HG03575 (cell line): ENCODE measurements around the gene VPS29.
A peak's percentile ranks its signal among the peaks of the same experiment; 100 is the strongest.
"Not testable (repeated sequence)": the region's sequence is repeated elsewhere in the genome, so short reads cannot be mapped to it uniquely, and the experiment has no call there.

ENCODE experiments used
- ATAC-seq: cut with Tn5 transposase; IDR thresholded peaks from one replicate; pipeline ENCODE4 v1.9.1; 2021; ENCODE audit not compliant: unreplicated experiment, insufficient number of reproducible peaks, low FRiP score; ENCODE audit errors: extremely low read depth

The VPS29 gene

GRCh38 chr12:110501752-110502738 lies at the start of gene VPS29, which contains the start of gene RAD9B:
TSS of gene VPS29 (minus strand) at chr12:110502111. CDS start at chr12:110502051, 60 bp downstream.
TSS of gene RAD9B (plus strand) at chr12:110502331. CDS start at chr12:110502338, 7 bp downstream.
- ATAC-seq = peak; percentile 63

GRCh38 chr12:110550981-110551380 lies 49.1 kb upstream of the VPS29 start:
- no peak for ATAC-seq

GRCh38 chr12:110549716-110550115 lies 47.8 kb upstream of the VPS29 start:
- no peak for ATAC-seq

- no peak for ATAC-seq
These were observed 46.8 kb upstream of the VPS29 start for GRCh38 chr12:110548678-110549077.

GRCh38 chr12:110547090-110547489 lies 45.2 kb upstream of the VPS29 start:
- no peak for ATAC-seq

GRCh38 chr12:110546339-110546738 lies 44.4 kb upstream of the VPS29 start:
- no peak for ATAC-seq

GRCh38 chr12:110545812-110546211 lies 43.9 kb upstream of the VPS29 start:
- ATAC-seq = no peak

- ATAC-seq = not testable (repeated sequence)
These were observed 43.3 kb upstream of the VPS29 start for GRCh38 chr12:110545259-110545658.

GRCh38 chr12:110543965-110544364 lies 42.1 kb upstream of the VPS29 start:
- no peak for ATAC-seq

GRCh38 chr12:110543252-110543959 lies 41.5 kb upstream of the VPS29 start:
- ATAC-seq = no peak

- no peak for ATAC-seq
These were observed 38.1 kb upstream of the VPS29 start for GRCh38 chr12:110540048-110540447.

- no peak for ATAC-seq
These were observed 37.1 kb upstream of the VPS29 start for GRCh38 chr12:110538869-110539622.

GRCh38 chr12:110537605-110538409 lies 35.9 kb upstream of the VPS29 start:
- no peak for ATAC-seq

GRCh38 chr12:110536834-110537604 lies 35.1 kb upstream of the VPS29 start:
- ATAC-seq = no peak

- no peak for ATAC-seq
These were observed 32.9 kb upstream of the VPS29 start for GRCh38 chr12:110534811-110535210.

- no peak for ATAC-seq
These were observed 31.7 kb upstream of the VPS29 start for GRCh38 chr12:110533607-110534006.

GRCh38 chr12:110532644-110533043 lies 30.7 kb upstream of the VPS29 start:
- ATAC-seq = no peak
